Stimulated activated CD8-positive, alpha-beta memory T cell treated with anti-CD3 and anti-CD28 coated beads, Interleukin-12 subunit alpha, Interleukin-12 subunit beta, amount 100 ng/mL, for 4 hours (primary cell): Measurements from ENCODE around the gene CABP1.

Source experiments
- DNase-seq: peaks from one replicate; pipeline ENCODE4 v3.0.0-alpha.2; 2020; ENCODE audit warnings: low read depth

Gene CABP1

DNA sequence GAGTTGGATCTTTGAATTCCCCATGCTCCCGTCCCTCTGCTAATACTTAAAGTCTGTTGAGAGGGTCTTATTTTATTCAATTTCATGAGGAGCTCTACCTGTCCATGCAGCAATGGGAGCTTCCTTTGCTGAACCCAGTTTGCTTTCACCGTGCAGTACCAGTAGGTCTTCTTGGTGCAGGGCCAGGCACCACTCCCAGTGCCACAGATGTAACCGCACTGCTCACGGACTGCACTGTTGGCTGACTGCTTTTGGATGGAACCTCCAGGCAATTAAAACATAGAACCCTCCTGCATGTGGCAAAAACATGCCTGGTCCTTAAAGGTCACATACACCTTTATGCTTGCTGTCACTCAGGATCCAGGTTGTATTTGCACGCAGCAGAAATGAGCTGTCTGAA, 9.3 kb upstream of the CABP1 start:
- no peak for DNase-seq

DNA sequence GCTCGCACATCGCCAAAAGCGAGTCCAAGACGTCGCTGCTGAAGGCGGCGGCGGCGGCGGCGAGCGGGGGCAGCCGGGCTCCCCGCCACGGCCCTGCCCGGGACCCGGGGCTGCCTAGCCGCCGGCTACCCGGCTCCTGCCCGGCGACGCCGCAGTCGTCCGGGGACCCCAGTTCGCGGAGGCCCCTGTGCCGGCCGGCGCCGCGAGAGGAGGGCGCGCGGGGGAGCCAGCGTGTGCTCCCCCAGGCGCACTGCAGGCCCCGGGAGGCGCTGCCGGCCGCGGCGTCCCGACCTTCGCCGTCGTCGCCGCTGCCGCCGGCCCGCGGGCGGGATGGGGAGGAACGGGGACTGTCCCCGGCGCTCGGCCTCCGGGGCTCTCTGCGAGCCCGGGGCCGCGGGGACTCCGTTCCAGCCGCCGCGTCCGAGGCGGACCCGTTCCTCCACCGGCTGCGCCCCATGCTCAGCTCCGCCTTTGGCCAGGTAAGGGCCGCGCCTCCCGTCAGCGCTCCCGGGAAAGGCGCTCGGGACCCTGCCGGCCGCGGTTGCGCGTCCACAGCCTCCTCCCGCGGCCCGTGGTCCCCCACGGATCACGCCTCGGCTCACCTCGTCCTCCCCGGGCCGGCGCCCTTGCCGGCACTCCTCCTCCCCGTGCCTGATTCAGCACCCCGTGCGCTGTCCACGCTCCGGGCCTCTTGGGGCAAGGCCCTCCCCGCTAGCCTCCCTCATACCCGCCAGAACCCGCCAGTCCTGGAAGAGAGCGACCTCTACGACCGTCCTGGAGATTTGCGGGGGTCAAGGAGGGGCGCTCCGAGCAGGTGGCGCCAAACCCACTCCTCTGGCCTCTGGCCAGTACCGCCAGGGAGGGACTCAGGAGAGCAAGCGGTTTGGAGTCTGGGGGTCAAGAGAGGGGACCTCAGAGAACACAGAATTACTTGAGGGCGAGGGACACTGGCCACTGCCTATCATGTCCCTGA, 721 bp downstream of the CABP1 start:
- DNase-seq, result peak; percentile 28

DNA sequence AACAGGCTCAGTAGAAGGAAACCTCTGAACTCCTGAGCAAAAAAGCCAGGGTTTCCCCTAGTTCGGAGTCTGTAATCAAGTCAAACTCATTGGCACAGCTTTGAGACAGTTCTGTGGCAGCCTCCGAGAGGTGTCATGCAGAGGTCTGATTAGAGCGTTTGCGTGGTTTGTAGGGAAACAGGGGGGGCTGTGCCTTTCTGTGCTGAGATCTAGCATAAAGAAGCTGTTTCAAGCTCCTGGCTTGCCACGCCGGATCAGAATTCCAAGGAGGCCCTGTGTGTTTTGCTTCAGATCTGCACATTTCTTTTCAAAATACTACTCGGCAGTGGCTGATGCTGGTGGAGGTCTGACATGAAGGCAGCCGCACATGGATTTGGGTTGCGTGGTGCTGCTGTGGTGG, 1.7 kb downstream of the CABP1 start:
- no peak for DNase-seq

DNA sequence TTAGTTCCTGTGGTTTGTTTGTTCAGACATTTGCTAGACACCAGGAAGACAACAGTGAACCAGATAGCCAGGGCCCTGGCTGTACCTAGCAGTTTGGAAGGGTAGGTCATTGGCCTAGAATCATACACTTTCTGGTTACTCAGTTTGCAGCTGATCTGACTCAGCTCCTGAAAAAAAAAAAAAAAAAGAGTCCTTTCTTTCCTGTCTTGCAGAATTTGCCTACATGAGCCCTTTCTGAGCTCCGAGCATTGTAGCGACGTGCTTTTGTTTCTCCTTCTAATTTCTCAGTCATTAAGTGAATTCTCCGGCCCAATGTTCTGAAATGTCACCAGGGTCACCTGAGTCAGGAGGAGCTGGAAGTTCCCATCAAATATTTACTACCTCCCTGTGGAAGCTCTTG, 2.4 kb downstream of the CABP1 start:
- DNase-seq, result no peak

DNA sequence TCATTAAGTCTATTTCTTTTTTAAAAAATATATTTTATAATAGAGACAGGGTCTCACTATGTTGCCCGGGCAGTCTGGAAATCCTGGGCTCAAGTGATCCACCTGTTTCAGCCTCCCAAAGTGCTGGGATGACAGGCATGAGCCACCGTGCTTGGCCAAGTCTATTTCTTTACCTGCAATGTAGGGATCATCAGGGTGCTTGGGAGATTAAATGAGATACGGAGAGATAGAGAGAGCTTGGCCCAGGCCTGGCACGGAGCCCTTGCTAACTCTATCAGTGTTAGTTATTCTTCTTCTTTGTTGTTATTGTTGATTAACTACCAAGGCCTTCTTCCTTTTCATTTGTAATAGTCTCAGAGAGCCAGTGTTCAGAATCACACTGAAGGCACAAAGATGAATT, 3.1 kb downstream of the CABP1 start:
- no peak for DNase-seq

DNA sequence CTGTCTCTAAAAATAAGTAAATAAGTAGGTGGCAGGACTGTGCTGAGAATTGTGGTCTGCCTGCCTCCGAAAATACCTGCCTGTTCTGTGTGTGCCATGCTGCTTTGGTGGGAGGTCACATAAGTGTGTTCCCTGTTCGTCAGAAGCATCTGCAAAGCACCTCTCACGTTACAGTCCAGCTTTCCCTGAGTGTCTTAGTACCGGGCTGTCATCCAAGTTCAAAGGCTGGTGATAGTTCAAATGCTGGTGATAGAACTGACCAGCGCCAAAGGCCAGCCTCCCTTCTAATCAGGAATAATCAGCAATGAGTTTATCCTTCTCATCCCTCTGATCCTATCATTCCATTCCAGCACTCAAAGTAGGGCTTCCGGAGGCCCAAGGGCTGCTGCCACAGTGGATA, 5.6 kb downstream of the CABP1 start:
- DNase-seq, result no peak

DNA sequence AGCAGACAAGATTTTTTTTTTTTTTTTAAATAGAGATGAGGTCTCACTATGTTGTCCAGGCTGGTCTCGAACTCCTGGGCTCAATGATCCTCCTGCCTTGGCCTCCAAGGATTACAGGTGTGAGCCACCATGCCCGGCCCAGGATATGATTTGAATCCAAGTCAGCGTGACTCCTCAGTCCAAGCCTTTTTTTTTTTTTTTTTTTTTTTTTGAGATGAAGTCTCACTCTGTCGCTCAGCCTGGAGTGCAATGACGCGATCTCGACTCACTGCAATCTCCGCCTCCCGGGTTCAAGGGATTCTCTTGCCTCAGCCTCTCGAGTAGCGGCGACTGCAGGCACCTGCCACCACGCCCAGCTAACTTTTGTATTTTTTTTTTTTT, 6.9 kb downstream of the CABP1 start:
- DNase-seq, result no peak

DNA sequence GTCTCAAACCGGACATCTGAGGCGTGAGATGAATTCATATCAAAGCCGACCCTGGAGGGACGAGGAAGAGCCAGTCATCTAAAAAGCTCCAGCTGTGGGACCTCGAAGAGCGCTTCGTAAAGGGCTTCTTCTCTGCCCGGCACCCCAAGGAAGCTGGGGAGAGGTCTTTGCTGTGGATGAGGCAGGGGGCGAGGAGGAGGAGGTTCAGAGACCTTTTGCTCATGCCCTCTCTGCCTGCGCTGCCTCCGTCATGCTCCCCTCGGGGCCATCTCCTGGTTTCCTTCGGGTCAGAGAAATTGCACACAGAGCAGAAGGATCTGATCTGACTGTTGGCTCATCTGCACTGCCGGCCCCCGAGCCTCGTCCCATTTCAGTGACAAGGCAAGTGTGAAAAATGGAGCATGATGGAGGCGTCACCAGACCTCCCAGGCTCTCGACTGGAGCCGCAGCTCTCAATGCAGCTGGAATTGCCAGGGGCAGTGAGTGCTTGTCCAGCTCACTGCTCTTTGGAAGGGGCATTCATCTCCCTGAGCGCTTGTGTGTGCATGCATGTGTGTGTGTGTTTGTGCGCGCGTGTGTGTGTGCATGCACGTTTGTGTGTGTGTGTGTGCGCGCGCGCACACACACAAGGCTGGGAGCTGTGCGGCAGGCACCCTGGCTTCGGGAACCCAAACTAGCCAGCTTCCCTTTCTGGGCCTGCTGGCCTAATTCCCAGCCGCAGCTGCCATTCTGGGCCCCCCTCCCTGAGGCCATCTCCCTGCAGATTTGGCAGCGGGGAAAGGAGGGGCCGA, 9.2 kb downstream of the CABP1 start:
- no peak for DNase-seq

DNA sequence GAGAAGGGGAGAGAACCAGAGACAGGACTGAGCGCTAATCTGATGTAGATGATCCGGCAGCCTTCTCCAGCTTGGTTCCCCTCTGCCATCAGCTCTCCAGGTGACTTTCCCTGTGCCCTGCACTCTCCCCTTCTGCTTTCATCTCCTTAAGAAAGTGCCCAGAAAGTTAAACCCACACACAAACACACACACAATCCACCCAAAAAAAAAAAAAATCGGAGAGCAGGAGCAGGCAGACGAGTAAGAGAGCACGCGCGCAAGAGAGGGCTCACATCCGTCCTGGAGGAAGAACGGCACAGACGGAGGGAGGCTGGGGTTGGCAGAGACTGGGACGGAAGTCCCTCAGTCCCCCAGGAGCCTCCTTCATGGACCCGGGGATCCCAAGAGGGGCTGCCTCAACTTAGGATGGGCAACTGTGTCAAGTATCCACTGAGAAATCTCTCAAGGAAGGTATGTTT, 9.8 kb downstream of the CABP1 start:
- DNase-seq, result no peak

DNA sequence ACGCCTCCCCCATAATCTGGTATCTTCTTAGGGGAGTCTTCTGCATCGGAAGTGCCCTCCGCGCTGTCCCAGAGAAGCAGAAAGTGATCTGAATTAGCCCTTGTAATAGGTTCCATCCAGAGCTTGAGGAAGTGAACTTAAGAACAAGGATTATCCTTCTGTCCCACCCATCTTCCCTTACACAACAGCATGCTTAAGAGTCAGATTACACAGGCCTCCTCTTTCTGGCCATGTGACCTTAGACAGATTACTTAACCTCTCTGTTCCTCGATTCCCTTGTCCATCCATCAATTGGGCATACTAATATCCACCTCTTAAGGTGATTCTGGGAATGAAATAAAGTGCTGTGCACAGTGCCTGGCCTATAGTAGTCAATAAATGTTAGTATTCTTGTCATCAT, 11.4 kb downstream of the CABP1 start:
- no peak for DNase-seq

DNA sequence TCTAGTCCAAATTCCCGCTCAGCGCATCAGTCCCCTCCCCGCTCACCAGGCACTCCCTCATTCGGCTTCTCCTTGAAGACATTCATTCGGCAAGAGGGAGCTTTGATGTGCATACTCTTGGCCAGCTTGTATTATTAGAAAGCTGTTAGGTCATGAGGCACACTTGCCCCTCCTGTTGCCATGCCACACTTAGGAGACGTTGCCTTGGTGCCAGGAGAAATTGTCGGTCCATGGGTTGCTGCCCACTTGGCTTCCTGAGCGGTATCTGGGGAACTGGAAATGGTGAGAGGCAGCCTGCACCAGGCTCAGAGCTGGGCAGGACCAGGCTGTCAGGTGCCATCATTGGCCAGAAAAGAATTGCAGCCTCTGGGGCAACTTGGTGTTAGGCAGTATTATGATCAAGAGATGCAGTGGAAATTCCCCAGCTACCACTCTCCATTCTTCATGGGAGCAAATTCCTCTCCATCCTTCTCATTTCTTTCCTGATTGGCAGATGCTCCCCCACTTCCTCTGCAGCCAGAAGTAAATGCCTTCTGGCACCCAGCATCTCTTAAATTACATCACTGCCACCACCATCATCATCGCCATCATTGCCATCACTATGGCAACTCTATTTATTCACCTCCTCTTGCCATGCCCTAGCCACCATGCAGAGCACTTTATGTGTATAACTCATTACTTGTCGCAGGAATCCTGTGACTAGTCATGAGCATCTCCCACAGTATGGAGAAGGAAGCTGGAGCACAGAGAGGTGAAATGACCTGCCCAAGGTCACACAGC, 12.4 kb downstream of the CABP1 start:
- DNase-seq, result no peak

DNA sequence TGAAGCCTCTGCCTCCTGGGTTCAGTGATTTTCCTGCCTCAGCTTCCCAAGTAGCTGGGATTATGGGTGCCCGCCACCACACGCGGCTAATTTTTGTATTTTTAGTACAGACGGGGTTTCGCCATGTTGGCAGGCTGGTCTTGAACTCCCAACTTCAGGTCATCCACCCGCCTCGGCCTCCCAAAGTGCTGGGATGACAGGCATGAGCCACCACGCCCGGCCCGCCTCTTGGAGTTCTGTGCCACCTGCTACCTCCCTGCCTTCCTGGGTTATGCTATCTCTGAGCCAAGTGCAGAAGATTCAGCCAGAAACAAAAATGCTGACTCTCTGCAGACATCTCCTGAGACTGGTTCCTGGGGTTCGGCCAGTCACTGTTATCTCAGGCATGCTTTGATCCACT, 13.2 kb downstream of the CABP1 start:
- DNase-seq, result no peak

DNA sequence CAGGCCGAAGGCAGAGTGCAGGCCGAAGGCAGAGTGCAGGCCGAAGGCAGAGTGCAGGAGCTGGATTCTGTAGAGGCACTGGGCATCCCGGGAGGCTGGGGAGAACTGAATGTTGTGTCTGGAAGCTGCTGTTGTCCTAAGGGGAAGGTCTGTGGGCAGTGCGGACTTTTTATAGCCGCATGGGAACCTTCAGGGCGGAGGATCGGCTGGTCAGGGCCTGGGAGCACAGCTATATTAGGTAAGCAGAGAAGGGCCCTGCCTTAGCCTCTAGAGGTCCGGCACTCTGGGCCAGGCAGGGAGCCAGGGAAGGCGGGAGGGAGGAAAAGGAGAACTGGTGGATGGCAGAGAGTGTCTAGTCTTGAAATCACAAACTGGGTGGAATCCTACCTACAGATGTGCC, 14.2 kb downstream of the CABP1 start:
- no peak for DNase-seq

DNA sequence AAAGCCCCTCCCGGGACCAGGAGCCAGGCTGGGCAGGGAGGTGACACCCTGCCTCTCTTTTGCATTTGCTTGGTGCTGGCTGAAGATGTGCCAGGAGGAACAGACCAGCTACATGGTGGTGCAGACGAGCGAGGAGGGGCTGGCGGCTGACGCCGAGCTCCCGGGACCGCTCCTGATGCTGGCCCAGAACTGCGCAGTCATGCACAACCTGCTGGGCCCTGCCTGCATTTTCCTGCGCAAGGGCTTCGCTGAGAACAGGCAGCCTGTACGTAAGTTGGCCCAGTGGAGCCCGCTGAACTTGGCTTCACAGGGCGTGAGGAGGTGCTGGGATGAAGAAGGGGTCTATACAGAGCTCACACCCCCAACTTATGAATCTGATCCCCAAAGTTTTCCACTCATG, 15.6 kb downstream of the CABP1 start:
- DNase-seq, result no peak

DNA sequence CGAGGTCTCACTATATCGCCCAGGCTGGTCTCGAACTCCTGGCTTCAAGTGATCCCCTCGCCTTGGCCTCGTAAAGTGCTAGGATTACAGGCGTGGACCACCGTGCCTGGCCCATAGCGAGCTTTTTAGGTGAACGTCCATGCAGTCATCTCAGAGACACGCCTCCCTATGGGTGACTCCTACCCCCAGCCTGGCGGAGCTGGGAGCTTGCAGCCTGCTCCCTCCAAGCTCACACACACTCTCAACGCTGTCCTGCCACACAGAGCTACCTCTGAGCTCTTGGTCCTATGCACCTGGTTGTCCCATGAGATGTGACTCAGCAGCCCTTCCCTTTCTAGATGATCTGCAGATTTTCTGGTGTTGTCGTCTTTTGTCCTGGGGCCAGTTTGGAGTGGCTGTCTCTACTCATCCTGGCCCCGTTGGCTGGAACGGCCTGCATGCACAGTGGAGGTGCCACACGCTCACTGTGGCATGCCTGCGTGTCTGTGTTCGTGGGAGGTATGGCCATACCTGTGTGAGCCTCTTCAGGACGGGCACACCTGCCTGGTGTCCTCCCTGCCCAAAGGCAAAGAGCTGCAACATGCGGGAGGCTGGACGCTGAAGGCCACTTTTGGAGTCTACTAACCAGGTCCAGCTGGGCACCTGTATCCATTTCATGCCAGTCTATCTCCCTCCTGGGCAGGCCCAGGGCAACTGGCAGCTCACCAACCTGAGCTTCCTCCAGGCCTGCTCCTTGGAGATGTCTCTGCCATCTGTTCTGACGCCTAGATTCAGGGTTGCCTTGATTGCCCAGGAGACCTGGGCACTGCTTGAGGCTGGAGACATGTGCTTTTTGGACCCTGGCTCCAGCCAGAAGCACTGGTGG, 18.1 kb downstream of the CABP1 start:
- no peak for DNase-seq

DNA sequence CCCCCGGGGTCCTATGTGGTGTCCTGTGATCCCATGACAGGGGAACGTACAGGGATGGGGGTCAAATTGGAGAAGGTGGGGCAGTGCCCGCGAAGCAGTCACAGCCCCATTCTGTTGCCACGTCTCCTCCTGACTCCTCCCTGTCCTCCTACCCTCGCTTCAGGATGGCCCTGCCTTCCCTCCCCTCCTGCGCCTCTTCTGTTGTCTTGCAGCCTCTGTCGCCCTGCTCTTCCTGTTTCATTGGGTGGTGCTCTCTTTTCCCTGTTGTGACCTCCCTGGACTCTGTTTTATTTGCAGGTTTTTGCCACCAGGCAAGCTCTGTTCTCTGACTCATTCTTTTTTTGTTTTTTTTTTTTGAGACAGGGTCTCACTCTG, 18.7 kb downstream of the CABP1 start:
- no peak for DNase-seq

DNA sequence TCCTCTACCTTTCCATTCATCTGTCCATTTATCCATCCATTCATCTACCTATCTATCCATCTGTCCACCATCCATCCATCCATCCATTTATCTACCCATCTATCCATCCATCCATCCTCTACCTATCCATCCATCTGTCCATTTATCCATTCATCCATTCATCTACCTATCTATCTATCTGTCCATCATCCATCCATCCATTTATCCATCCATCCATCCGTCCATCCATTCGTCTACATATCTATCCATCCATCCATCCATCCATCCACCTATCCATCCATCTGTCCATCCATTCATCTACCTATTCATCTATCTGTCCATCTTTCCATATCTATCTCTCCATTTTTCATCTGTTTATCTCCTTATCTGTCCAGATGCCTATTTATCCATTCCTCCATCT, 21.0 kb downstream of the CABP1 start:
- no peak for DNase-seq

DNA sequence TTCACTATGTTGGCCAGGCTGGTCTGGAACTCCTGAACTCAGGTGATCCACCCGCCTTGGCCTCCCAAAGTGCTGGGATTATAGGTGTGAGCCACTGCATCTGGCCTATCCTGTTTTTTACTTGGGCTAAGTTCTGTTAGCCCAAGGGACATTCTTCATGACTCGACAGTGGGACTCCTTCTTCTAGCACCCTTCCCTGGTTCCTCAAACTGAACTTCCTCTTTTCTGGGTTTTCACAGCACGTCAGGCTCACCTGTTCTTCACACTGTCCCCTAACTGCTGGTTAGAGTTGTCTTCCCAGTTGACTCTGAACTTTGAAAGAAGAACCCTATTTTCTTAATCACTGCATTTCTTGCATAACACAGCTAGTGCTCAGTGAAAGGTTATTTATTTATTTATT, 22.5 kb downstream of the CABP1 start:
- no peak for DNase-seq

DNA sequence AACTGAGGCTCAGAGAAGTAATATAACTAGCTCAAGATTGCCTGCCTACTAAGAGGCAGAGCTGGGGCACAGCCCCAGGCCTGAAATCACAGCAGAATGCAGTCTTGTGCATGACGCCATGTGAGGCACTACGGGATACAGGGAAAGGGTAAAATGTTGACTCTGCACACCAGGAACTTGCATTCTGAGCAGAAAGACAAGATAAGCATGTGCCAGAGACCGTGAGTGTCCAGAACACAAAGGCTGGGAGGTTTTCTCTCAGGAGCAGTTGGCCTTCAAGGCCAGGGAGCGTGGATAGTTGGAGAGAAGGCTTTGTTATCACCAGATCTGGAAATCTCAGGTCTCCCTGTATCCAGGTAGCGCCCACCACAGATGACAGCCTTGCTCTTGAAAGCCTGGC, 23.3 kb downstream of the CABP1 start:
- DNase-seq, result no peak

DNA sequence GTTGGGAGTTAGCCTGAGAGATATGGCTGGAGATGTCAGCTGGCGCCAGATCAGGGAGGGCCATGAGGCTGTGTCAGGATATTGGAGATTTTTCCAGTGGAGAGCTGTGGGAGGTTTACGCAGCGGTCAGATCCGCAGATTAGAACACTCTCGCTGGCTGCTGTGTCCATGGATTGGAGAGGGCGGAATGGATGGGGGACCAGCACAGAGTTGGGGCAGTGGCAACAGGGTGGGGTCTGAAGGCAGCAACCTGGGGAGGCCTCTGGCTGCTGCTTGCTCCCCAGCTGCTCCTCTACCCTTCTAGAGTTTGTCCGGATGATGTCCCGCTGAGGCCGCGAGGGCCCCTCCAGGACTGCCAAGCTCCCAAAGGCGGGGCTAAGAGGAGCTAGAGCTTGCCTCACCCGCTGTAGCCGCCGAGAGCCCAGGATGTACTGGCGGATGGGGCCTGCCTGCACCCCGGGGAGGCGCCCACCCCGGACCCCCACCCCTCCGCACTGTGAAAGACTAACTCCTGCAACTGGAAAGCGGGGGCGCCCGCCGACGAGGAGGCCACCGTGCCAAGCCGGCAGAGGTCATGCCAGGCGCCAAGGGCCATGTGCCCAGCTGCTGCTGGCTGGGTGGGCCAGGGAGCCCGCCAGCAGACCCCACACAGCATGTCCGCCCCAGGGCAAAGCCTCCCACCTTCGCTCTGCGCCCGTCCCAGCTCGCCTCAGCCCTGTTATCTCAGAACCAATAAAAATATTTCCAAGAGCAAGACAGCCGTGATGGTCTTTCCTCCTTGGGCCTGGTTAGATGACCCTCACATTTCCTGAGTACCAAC, 26.4 kb downstream of the CABP1 start:
- no peak for DNase-seq
